ENCODE measurements around the gene PTPRO. TPM values are rescaled to one million over a fixed set of nuclear protein-coding genes. Genes with fewer than 3 reads are reported as not detected.

Gene PTPRO
- total RNA-seq = 0.24 and 0.65 TPM in 2 replicates

DNA sequence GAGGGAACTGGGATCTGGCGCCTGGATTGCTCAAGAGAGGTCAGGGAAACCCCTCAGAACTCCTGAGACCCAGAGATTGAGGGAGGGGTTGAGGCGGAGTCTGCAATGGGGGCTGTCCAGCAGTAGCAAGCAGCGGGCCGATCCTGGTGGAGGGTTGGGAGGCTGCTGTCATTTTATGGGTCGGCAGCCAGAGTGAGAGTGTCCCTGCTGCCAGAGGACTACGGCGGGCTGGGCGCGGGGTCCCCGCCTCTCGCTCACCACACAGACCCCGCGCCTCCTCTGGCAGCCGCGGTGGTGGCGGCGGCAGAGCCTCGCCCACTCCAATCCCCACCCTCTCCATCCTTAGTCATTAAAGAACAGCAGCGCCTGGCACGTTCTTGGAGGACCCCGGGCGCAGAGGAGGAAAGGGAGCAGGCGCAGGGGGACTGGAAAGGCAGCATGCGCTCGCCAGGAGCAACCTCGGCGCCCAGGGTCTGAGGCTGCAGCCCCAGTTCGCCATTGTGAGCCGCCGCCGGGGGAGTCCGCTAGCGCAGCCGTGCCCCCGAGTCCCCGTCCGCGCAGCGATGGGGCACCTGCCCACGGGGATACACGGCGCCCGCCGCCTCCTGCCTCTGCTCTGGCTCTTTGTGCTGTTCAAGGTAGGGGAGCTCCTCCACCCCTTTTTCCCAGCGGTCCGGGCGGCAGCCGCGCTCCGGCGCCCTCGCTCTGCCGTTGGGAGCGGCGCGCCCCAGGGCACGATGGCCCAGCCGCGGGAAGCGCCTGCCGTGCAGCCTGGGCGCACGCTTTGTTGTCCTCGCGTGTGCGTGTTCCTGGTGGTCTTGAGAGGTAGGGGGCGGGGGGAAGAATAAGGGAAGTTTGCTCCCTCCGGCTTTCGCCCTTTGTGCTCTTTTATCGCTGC, at the start of gene PTPRO:
TSS of gene PTPRO (plus strand) at position 345 of the 898 bp plus-strand sequence.

Other genes starting within 250 kb of the PTPRO start
- 0.24 TPM in 1 of 2 replicates, not detected in the other for gene RERG, start 101.1 kb upstream of the PTPRO start, total RNA-seq

Measured in hair follicle dermal papilla cell (primary cell).